Fibroblast of lung (primary cell): ENCODE results near the gene RRBP1.

Experiments
- CTCF ChIP-seq, 2 donors: IDR thresholded peaks in 1 of 2; conservative IDR thresholded peaks in 1 of 2; 1 replicate in 1 of 2; 2 replicates in 1 of 2; pipeline ENCODE4 v1.5.1; 2011 to 2012; ENCODE audit warnings: low read length in 2 of 2, control low read depth in 1 of 2, inconsistent platforms in 1 of 2, low read depth in 1 of 2, mild to moderate bottlenecking in 1 of 2
- EZH2 ChIP-seq: IDR thresholded peaks from 2 replicates; pipeline ENCODE4 v1.5.1; 2012; ENCODE audit warnings: low read length, control low read depth, mild to moderate bottlenecking; ENCODE audit errors: missing control alignments

GRCh38 chr20:17671011-17671410 is 11.0 kb downstream of the RRBP1 start:
- no peak for TF ChIP-seq CTCF (conservative IDR thresholded peaks at IDR 0.05 in 1 of 2, IDR thresholded peaks at IDR 0.05 in 1 of 2; ENCODE audit: low read depth in 1 of 2, low read length in 2 of 2)
- no peak for TF ChIP-seq EZH2
